AG04449 (cell line): Measurements from ENCODE around the gene PARD3B.

Source experiments
- CTCF ChIA-PET: fragments of 350-600 bp; formaldehyde crosslinking; extraction: SDS; loops from one replicate; lab custom pipeline; 2021; ENCODE audit warnings: antibody characterized with exemption; lab: Yijun Ruan, JAX
- POLR2A ChIA-PET: fragments of 400-600, 350-600 bp; formaldehyde crosslinking; extraction: SDS; loops from one replicate; lab custom pipeline; 2020; ENCODE audit warnings: antibody characterized with exemption, inconsistent platforms; lab: Yijun Ruan, JAX
- DNase-seq: peaks from one replicate; pipeline ENCODE4 v3.0.0-alpha.2; 2010; ENCODE audit warnings: low read depth, low spot score
- H3K4me3 ChIP-seq: 2 replicates; pipeline ENCODE4 v1.5.1; 2011; ENCODE audit warnings: low read depth, mild to moderate bottlenecking, control low read depth, low read length
- CTCF ChIP-seq: IDR thresholded peaks from one replicate; pipeline ENCODE4 v1.5.1; 2011; ENCODE audit warnings: mild to moderate bottlenecking, moderate library complexity, low read length, control low read depth, inconsistent platforms; ENCODE audit not compliant: insufficient read depth; ENCODE audit errors: missing control alignments

PARD3B gene

GRCh38 chr2:204515416-204515815 is 29.9 kb upstream of the PARD3B start:
- CTCF ChIA-PET, result no interaction called here
- no peak overlapping the region for H3K4me3 ChIP-seq
- no peak for DNase-seq
- TF ChIP-seq CTCF, result no peak
- POLR2A ChIA-PET, result no interaction called here

DNA sequence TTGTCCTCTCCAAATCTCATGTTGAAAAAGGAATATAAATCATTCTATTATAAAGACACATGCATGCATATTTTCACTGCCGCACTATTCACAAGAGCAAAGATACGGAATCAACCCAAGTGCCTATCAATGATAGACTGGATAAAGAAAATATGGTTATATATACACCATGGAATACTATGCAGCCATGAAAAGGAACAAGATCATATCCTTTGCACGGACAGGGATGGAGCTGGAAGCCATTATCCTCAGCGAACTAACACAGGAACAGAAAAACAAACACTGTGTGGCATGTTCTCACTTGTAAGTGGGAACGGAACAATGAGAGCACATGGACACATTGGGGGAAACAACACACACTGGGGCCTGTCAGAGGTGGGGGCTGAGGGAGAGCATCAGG is 28.1 kb upstream of the PARD3B start:
- no peak for DNase-seq
- no peak for TF ChIP-seq CTCF
- POLR2A ChIA-PET, result no interaction called here
- H3K4me3 ChIP-seq, result no peak overlapping the region
- CTCF ChIA-PET, result no interaction called here

- no peak overlapping the region for H3K4me3 ChIP-seq
- ChIA-PET POLR2A (no interaction called here), CTCF (interaction anchor here (0.8 kb wide), 1 partner anchor 17 kb away, joined by 3 read pairs; no protein-coding TSS in a partner anchor)
- DNase-seq, result no peak
- TF ChIP-seq CTCF, result no peak
These were observed 15.3 kb upstream of the PARD3B start for GRCh38 chr2:204529795-204530463.

- ChIA-PET CTCF (no interaction called here), POLR2A (no interaction called here)
- DNase-seq, result no peak
- H3K4me3 ChIP-seq, result no peak overlapping the region
- TF ChIP-seq CTCF, result no peak
These were observed 14.8 kb upstream of the PARD3B start for GRCh38 chr2:204530464-204530805.

GRCh38 chr2:204533629-204534370 is 11.5 kb upstream of the PARD3B start:
- POLR2A ChIA-PET, result no interaction called here
- no peak overlapping the region for H3K4me3 ChIP-seq
- DNase-seq, result no peak
- CTCF ChIA-PET, result no interaction called here
- no peak for TF ChIP-seq CTCF

DNA sequence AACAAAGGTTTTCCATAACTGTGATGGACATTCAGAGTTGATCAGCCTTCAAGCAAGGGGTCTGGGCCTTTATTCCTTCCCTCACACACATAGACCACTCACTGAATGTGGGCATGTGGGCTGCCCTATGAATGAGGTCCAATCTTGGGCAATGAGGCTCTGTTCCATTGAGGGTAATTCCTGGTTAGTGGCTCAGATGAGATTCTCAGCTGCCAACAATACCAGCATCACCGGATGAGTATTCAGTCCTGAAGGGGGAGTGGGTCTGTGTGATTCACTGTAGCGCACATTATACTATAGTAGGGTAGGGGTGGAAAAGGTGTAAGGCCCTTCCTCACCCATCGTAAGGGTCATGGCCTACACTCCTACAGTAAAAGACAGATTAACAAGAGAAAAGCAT is 9.9 kb upstream of the PARD3B start:
- no peak for DNase-seq
- ChIA-PET POLR2A (no interaction called here), CTCF (no interaction called here)
- no peak overlapping the region for H3K4me3 ChIP-seq
- TF ChIP-seq CTCF, result no peak
